HepG2 (cell line): ENCODE results near the gene MSMO1. TPM values are rescaled to one million over a fixed set of nuclear protein-coding genes. Genes with fewer than 3 reads are reported as not detected.

Source experiments
- ATAC-seq: fragments of 200-7000 bp; cut with Tn5 transposase; 3 replicates; pipeline ENCODE4 v1.9.1; 2020; ENCODE audit warnings: mild to moderate bottlenecking, moderate library complexity
- BruUV-seq: library from RNA; stranded (reverse); fragments of 400-500 nt; replicated peaks from 2 replicates; lab custom pipeline; 2021; lab: Mats Ljungman, UMichigan
- CTCF ChIA-PET: fragments of 300-600 bp; formaldehyde crosslinking; extraction: SDS; loops from one replicate; lab custom pipeline; 2021; ENCODE audit warnings: low total read pairs, inconsistent platforms, low intra/inter-chr PET ratio; lab: Yijun Ruan, JAX
- POLR2A ChIA-PET: fragments of 350-600 bp; sonication (Branson Sonifier 250); formaldehyde crosslinking; loops from one replicate; lab custom pipeline; 2020; ENCODE audit warnings: antibody characterized with exemption, inconsistent platforms; lab: Yijun Ruan, JAX
- DNase-seq: peaks from one replicate; pipeline ENCODE4 v3.0.0-alpha.2; 2015; ENCODE audit warnings: low spot score
- FAIRE-seq: peaks from 3 replicates; lab custom pipeline; 2011; peaks lifted over from hg19 to GRCh38; lab: Jason Lieb, UNC
- H2AFZ ChIP-seq: one replicate; pipeline ENCODE4 v1.6.1; 2011; ENCODE audit warnings: low read length, inconsistent platforms
- H3K27ac ChIP-seq: fragments of 300-600 bp; 3 replicates; pipeline ENCODE4 v1.8.0; 2011; ENCODE audit warnings: mixed run types, mild to moderate bottlenecking, mixed read lengths, low read length, inconsistent platforms; ENCODE audit not compliant: insufficient read depth; ENCODE audit errors: extremely low read length
- H3K27me3 ChIP-seq, 2 experiments: fragments of 200-600 bp in 1 of 2; 2 replicates in 1 of 2; 3 replicates in 1 of 2; pipeline versions ENCODE4 v1.6.0 to v1.8.0; 2011; ENCODE audit warnings: low read length in 2 of 2, mild to moderate bottlenecking in 2 of 2, moderate library complexity in 2 of 2, inconsistent platforms in 1 of 2; ENCODE audit not compliant: insufficient read depth in 2 of 2, control insufficient read depth in 1 of 2
- H3K36me3 ChIP-seq, 2 experiments: fragments of 200-600 bp in 1 of 2; replicated peaks in 1 of 2; 2 replicates in 1 of 2; 3 replicates in 1 of 2; pipeline versions ENCODE4 v1.5.1 to v1.8.0; 2011; ENCODE audit warnings: low read length in 2 of 2, inconsistent platforms in 1 of 2; ENCODE audit not compliant: insufficient read depth in 2 of 2, control insufficient read depth in 1 of 2
- H3K4me1 ChIP-seq: 2 replicates; pipeline ENCODE4 v1.5.1; 2012; ENCODE audit warnings: low read length, inconsistent platforms; ENCODE audit not compliant: insufficient read depth
- H3K4me2 ChIP-seq: 2 replicates; pipeline ENCODE4 v1.6.0; 2011; ENCODE audit warnings: low read depth, low read length, inconsistent platforms
- H3K4me3 ChIP-seq, 3 experiments: fragments of 200-600 bp in 1 of 3; sonication (generic), shearing (Covaris generic) in 1 of 3; replicated peaks in 1 of 3; 2 replicates each; pipeline ENCODE4 v1.5.1; 2011 to 2016; ENCODE audit warnings: low read length in 3 of 3, inconsistent platforms in 2 of 3, low read depth in 2 of 3, mild to moderate bottlenecking in 2 of 3, control low read depth in 1 of 3, mixed read lengths in 1 of 3; ENCODE audit not compliant: insufficient read depth in 1 of 3
- H3K79me2 ChIP-seq: one replicate; pipeline ENCODE4 v1.6.1; 2011; ENCODE audit warnings: low read length, inconsistent platforms; ENCODE audit not compliant: insufficient read depth
- H3K9ac ChIP-seq: 2 replicates; pipeline ENCODE4 v1.6.0; 2011; ENCODE audit warnings: mild to moderate bottlenecking, low read depth, low read length, inconsistent platforms; ENCODE audit not compliant: insufficient read depth
- H3K9me3 ChIP-seq: 2 replicates; pipeline ENCODE4 v1.5.1; 2012; ENCODE audit warnings: mild to moderate bottlenecking, low read length
- H4K20me1 ChIP-seq: 2 replicates; pipeline ENCODE4 v1.6.0; 2011; ENCODE audit warnings: inconsistent platforms, mild to moderate bottlenecking, low read length, moderate library complexity; ENCODE audit not compliant: insufficient read depth
- CBX5 ChIP-seq: sonication (generic); formaldehyde crosslinking; IDR thresholded peaks from 2 replicates; pipeline ENCODE4 v1.4.0; 2020; ENCODE audit warnings: missing genetic modification reagents, borderline replicate concordance
- CCDC6 ChIP-seq: sonication (generic); formaldehyde crosslinking; IDR thresholded peaks from 2 replicates; pipeline ENCODE4 v1.8.1; 2022; ENCODE audit warnings: mild to moderate bottlenecking, missing genetic modification reagents, moderate library complexity
- CREM ChIP-seq, 2 experiments: sonication (generic) in 1 of 2; formaldehyde crosslinking in 1 of 2; IDR thresholded peaks; 2 replicates each; pipeline versions ENCODE4 v1.4.0 to v1.6.1; 2016 to 2020; ENCODE audit warnings: antibody characterized with exemption in 1 of 2, mild to moderate bottlenecking in 1 of 2, missing genetic modification reagents in 1 of 2
- DZIP1 ChIP-seq: sonication (generic); formaldehyde crosslinking; IDR thresholded peaks from 2 replicates; pipeline ENCODE4 v1.5.0; 2020; ENCODE audit warnings: mild to moderate bottlenecking, missing genetic modification reagents
- GLI4 ChIP-seq: sonication (generic); formaldehyde crosslinking; IDR thresholded peaks from 2 replicates; pipeline ENCODE4 v1.5.1; 2020; ENCODE audit warnings: missing genetic modification reagents, mild to moderate bottlenecking, moderate library complexity, borderline replicate concordance
- HOXA9 ChIP-seq: sonication (generic); formaldehyde crosslinking; IDR thresholded peaks from 2 replicates; pipeline ENCODE4 v1.8.1; 2022; ENCODE audit warnings: missing genetic modification reagents, mild to moderate bottlenecking, moderate library complexity, borderline replicate concordance
- IRF2 ChIP-seq: IDR thresholded peaks from 2 replicates; pipeline ENCODE4 v1.6.1; 2018; ENCODE audit warnings: missing genetic modification reagents, missing compliant biosample characterization
- KLF16 ChIP-seq, 2 experiments: sonication (generic) in 1 of 2; formaldehyde crosslinking in 1 of 2; IDR thresholded peaks; 2 replicates each; pipeline versions ENCODE4 v1.6.1 to v1.8.0; 2016 to 2023; ENCODE audit warnings: missing genetic modification reagents in 2 of 2, missing compliant biosample characterization in 1 of 2
- MEIS1 ChIP-seq: sonication (generic); formaldehyde crosslinking; IDR thresholded peaks from 2 replicates; pipeline ENCODE4 v1.9.0; 2021; ENCODE audit warnings: mild to moderate bottlenecking, missing genetic modification reagents, moderate library complexity, borderline replicate concordance
- MTA1 ChIP-seq: sonication (generic); formaldehyde crosslinking; IDR thresholded peaks from 2 replicates; pipeline ENCODE4 v1.4.0; 2020; ENCODE audit warnings: missing genetic modification reagents, mild to moderate bottlenecking, borderline replicate concordance
- NCOR1 ChIP-seq: fragments of 200-600 bp; sonication (generic); IDR thresholded peaks from 2 replicates; pipeline ENCODE4 v1.7.0; 2017; ENCODE audit warnings: antibody characterized with exemption, low read length, borderline replicate concordance
- RAD21 ChIP-seq: fragments of 450-650 bp; formaldehyde crosslinking; IDR thresholded peaks from 2 replicates; pipeline ENCODE4 v1.5.0; 2020; ENCODE audit warnings: mild to moderate bottlenecking
- SOX13 ChIP-seq, 3 experiments: fragments of 450-650 bp in 1 of 3; sonication (generic) in 1 of 3; formaldehyde crosslinking in 1 of 3; IDR thresholded peaks in 2 of 3; conservative IDR thresholded peaks in 1 of 3; 2 replicates each; pipeline versions ENCODE4 v1.5.0 to v1.6.1; 2016 to 2020; ENCODE audit warnings: antibody characterized with exemption in 1 of 3, mild to moderate bottlenecking in 1 of 3, missing compliant biosample characterization in 1 of 3, missing genetic modification reagents in 1 of 3, moderate library complexity in 1 of 3
- STAG1 ChIP-seq: sonication (generic); formaldehyde crosslinking; IDR thresholded peaks from 2 replicates; pipeline ENCODE4 v1.4.0; 2020; ENCODE audit warnings: missing genetic modification reagents
- TGIF2 ChIP-seq: IDR thresholded peaks from 2 replicates; pipeline ENCODE4 v1.6.1; 2016; ENCODE audit warnings: control low read depth, missing compliant biosample characterization
- ZNF558 ChIP-seq: sonication (generic); formaldehyde crosslinking; IDR thresholded peaks from 2 replicates; pipeline ENCODE4 v1.9.0; 2022; ENCODE audit warnings: mild to moderate bottlenecking, missing genetic modification reagents, borderline replicate concordance
- ZNF562 ChIP-seq: sonication (generic); formaldehyde crosslinking; IDR thresholded peaks from 2 replicates; pipeline ENCODE4 v1.8.0; 2022; ENCODE audit warnings: missing genetic modification reagents, borderline replicate concordance
- ZNF614 ChIP-seq: IDR thresholded peaks from 2 replicates; pipeline ENCODE4 v1.6.1; 2018; ENCODE audit warnings: missing biosample characterization, missing genetic modification reagents, inconsistent platforms, borderline replicate concordance
- ZNF703 ChIP-seq: sonication (generic); formaldehyde crosslinking; IDR thresholded peaks from 2 replicates; pipeline ENCODE4 v1.5.1; 2020; ENCODE audit warnings: missing genetic modification reagents, mild to moderate bottlenecking, moderate library complexity, borderline replicate concordance
- ZNF709 ChIP-seq: sonication (generic); formaldehyde crosslinking; IDR thresholded peaks from 2 replicates; pipeline ENCODE4 v1.5.0; 2020; ENCODE audit warnings: mild to moderate bottlenecking, missing genetic modification reagents
- ZSCAN12 ChIP-seq: sonication (generic); formaldehyde crosslinking; IDR thresholded peaks from 2 replicates; pipeline ENCODE4 v1.9.0; 2021; ENCODE audit warnings: mild to moderate bottlenecking, missing genetic modification reagents
- ZSCAN30 ChIP-seq: sonication (generic); formaldehyde crosslinking; IDR thresholded peaks from 2 replicates; pipeline ENCODE4 v1.5.0; 2020; ENCODE audit warnings: mild to moderate bottlenecking, missing genetic modification reagents
- WGBS: methylation state at CpG from one replicate; pipeline ENCODE4 v1.1.6; 2017; ENCODE audit warnings: low lambda C conversion rate; 5-methylcytosine and 5-hydroxymethylcytosine counted together
- in situ Hi-C: cut with HindIII; loops from 2 replicates; pipeline ENCODE4 v1.10.0; 2017; ENCODE audit warnings: low pct_unique_long_range_greater_than_20kb; ENCODE audit not compliant: extremely low pct_ligation_motif_present
- intact Hi-C: fragments of 100-400 bp; cut with micrococcal nuclease; formaldehyde crosslinking; loops from one replicate; pipeline ENCODE4 v1.10.0; 2022; ENCODE audit not compliant: unreplicated experiment
- polyA plus RNA-seq, 8 experiments: library from polyadenylated mRNA; depleted of rRNA in 3 of 8; stranded (reverse) in 7 of 8; unstranded in 1 of 8; fragments of >200 nt; fragmentation: Illumina TruSeq in 4 of 8; extraction: Trizol in 4 of 8; gene quantifications; 2 replicates each; pipeline versions ENCODE4 v1.2.1 to v1.2.3, GENCODE V29; 2011 to 2016; ENCODE audit warnings: low read depth in 4 of 8, missing spikeins in 1 of 8, mixed read lengths in 1 of 8; ENCODE audit not compliant: insufficient read depth in 1 of 8
- total RNA-seq, 5 experiments: library from RNA; depleted of rRNA; stranded (reverse); fragments of >200 nt; fragmentation: Illumina TruSeq; extraction: Trizol; gene quantifications; 2 replicates each; pipeline ENCODE4 v1.2.3, GENCODE V29; 2016; ENCODE audit warnings: low read depth in 1 of 5

MSMO1 gene
- total and polyA plus RNA-seq, 2 of the 13 experiments (the other 11 are each of a cell fraction or from before 2014, with no cell fraction given): 98.1 to 216 TPM

GRCh38 chr4:165326831-165327210 lies 648 bp upstream of the MSMO1 start:
- 1% methylated on average over 14 of the region's 14 CpGs for WGBS
- in situ Hi-C loops: loop anchor here (5.0 kb wide), 1 partner anchor 120 kb away; the partner anchor contains the start of gene KLHL2
- FAIRE-seq: no peak
- TF ChIP-seq HOXA9: no peak
- no peak for TF ChIP-seq IRF2 (CRISPR knock-in tag)
- TF ChIP-seq RAD21 (CRISPR knock-in tag): 0 out of 2 replicates have a peak, but pooled peaks have one; percentile 19
- no peak for TF ChIP-seq ZNF614
- TF ChIP-seq CCDC6: 0 out of 2 replicates have a peak, but pooled peaks have one; percentile 11
- no peak for TF ChIP-seq ZSCAN30 (CRISPR knock-in tag)
- no peak for TF ChIP-seq MTA1 (CRISPR knock-in tag)
- 0 out of 2 replicates have a peak, but pooled peaks have one; percentile 3 for TF ChIP-seq GLI4 (CRISPR knock-in tag)
- TF ChIP-seq ZNF562 (CRISPR knock-in tag): no peak
- TF ChIP-seq STAG1 (CRISPR knock-in tag): no peak
- TF ChIP-seq ZNF709 (CRISPR knock-in tag): no peak
- no peak for TF ChIP-seq DZIP1 (CRISPR knock-in tag)
- no peak for TF ChIP-seq CBX5 (CRISPR knock-in tag)
- no peak for TF ChIP-seq CREM (IDR thresholded peaks at IDR 0.05)
- TF ChIP-seq CREM (CRISPR knock-in tag; IDR thresholded peaks at IDR 0.05): no peak
- 0 out of 2 replicates have a peak, but pooled peaks have one; percentile 26 for TF ChIP-seq TGIF2 (CRISPR knock-in tag)
- no peak for TF ChIP-seq SOX13 (IDR thresholded peaks at IDR 0.05)
- peak in 1 of 2 experiments; percentile 52; a peak in 1 of 4 replicates for TF ChIP-seq SOX13 (CRISPR knock-in tag; conservative IDR thresholded peaks at IDR 0.05 in 1 of 2, IDR thresholded peaks at IDR 0.05 in 1 of 2)
- TF ChIP-seq ZNF703: no peak
- no peak for TF ChIP-seq MEIS1 (CRISPR knock-in tag)
- no peak for TF ChIP-seq KLF16 (CRISPR knock-in tag; IDR thresholded peaks at IDR 0.05)
- TF ChIP-seq ZNF558 (CRISPR knock-in tag): no peak
- peak; percentile 46; the same call in 1 of the 2 replicates for TF ChIP-seq NCOR1
- no peak for TF ChIP-seq ZSCAN12 (CRISPR knock-in tag)

More at GRCh38 chr4:165326831-165327210, 648 bp upstream of the MSMO1 start:
- peaks cover 31% of the 10 kb centered on the region for H3K4me1 ChIP-seq
- no peak overlapping the region for H2AFZ ChIP-seq
- no peaks in the 10 kb centered on the region for H3K9me3 ChIP-seq
- peak overlapping the region; percentile 90 for H3K9ac ChIP-seq
- intact Hi-C loops: loop anchor here (2.0 to 5.0 kb wide), 5 partner anchors 52 to 215 kb away; partner anchors contain the start of genes CPE, KLHL2 and TMEM192
- peaks cover 0 to 13% of the 10 kb centered on the region in 2 experiments; a peak in 2 of 5 replicates for H3K36me3 ChIP-seq
- BruUV-seq: TSS peak; percentile 84
- H3K4me2 ChIP-seq: peak overlapping the region; percentile 91
- H3K27me3 ChIP-seq: peaks cover 0 to 5% of the 10 kb centered on the region in 2 experiments; a peak in 1 of 5 replicates
- H3K79me2 ChIP-seq: peaks cover 51% of the 10 kb centered on the region
- POLR2A ChIA-PET: interaction anchor here (0.6 to 1.9 kb wide), 13 partner anchors 9 to 214 kb away, joined by 3 to 13 read pairs (median 4); partner anchors contain the start of genes CPE and TMEM192
- H4K20me1 ChIP-seq: peaks cover 32% of the 10 kb centered on the region
- ATAC-seq (peak; percentile 41), DNase-seq (peak; percentile 57)
- peak overlapping the region; percentile 73 to 96 (median 87) for H3K4me3 ChIP-seq
- CTCF ChIA-PET: no interaction called here
- peak overlapping the region; percentile 94 for H3K27ac ChIP-seq
